WTC11 (cell line): Measurements from ENCODE around the gene CLMN.

Source experiments
- ATF2 ChIP-seq: sonication (generic); formaldehyde crosslinking; IDR thresholded peaks from 2 replicates; pipeline ENCODE4 v1.8.1; 2022; ENCODE audit warnings: low read depth, missing genetic modification reagents, borderline replicate concordance
- CREM ChIP-seq: sonication (generic); formaldehyde crosslinking; IDR thresholded peaks from 2 replicates; pipeline ENCODE4 v1.8.1; 2022; ENCODE audit warnings: mild to moderate bottlenecking, missing genetic modification reagents, moderate library complexity
- CTCF ChIP-seq: fragments of 200-600 bp; IDR thresholded peaks from 2 replicates; pipeline ENCODE4 v1.8.0; 2022; ENCODE audit warnings: antibody characterized with exemption
- E2F1 ChIP-seq: sonication (generic); formaldehyde crosslinking; IDR thresholded peaks from 2 replicates; pipeline ENCODE4 v1.8.0; 2022; ENCODE audit warnings: mild to moderate bottlenecking, missing genetic modification reagents
- ETV6 ChIP-seq: sonication (generic); formaldehyde crosslinking; IDR thresholded peaks from 2 replicates; pipeline ENCODE4 v1.8.1; 2022; ENCODE audit warnings: mild to moderate bottlenecking, missing genetic modification reagents
- HMGXB4 ChIP-seq: sonication (generic); formaldehyde crosslinking; IDR thresholded peaks from 2 replicates; pipeline ENCODE4 v1.8.1; 2023; ENCODE audit warnings: mild to moderate bottlenecking, moderate library complexity, missing genetic modification reagents
- JAZF1 ChIP-seq: fragments of 250-450 bp; sonication (Bioruptor Pico); IDR thresholded peaks from 2 replicates; pipeline ENCODE4 v1.9.0; 2021; ENCODE audit warnings: moderate library complexity, mild to moderate bottlenecking, inconsistent platforms
- KAT7 ChIP-seq: sonication (generic); formaldehyde crosslinking; IDR thresholded peaks from 2 replicates; pipeline ENCODE4 v1.8.1; 2023; ENCODE audit warnings: missing genetic modification reagents, mild to moderate bottlenecking, borderline replicate concordance
- MAX ChIP-seq: sonication (generic); formaldehyde crosslinking; IDR thresholded peaks from 2 replicates; pipeline ENCODE4 v1.8.0; 2022; ENCODE audit warnings: mild to moderate bottlenecking, missing genetic modification reagents
- MYBL2 ChIP-seq: sonication (generic); formaldehyde crosslinking; IDR thresholded peaks from 2 replicates; pipeline ENCODE4 v1.8.1; 2023; ENCODE audit warnings: mild to moderate bottlenecking, moderate library complexity, missing genetic modification reagents
- PREB ChIP-seq: sonication (generic); formaldehyde crosslinking; IDR thresholded peaks from 2 replicates; pipeline ENCODE4 v1.8.1; 2022; ENCODE audit warnings: mild to moderate bottlenecking, missing genetic modification reagents, moderate library complexity, borderline replicate concordance
- SMAD3 ChIP-seq: sonication (generic); formaldehyde crosslinking; IDR thresholded peaks from 2 replicates; pipeline ENCODE4 v1.8.0; 2022; ENCODE audit warnings: missing genetic modification reagents, mild to moderate bottlenecking, borderline replicate concordance
- ZNF219 ChIP-seq: sonication (generic); formaldehyde crosslinking; IDR thresholded peaks from 2 replicates; pipeline ENCODE4 v1.8.0; 2023; ENCODE audit warnings: missing genetic modification reagents, mild to moderate bottlenecking, borderline replicate concordance
- TF ChIP-seq, protein P1 (sequence below): sonication (generic); formaldehyde crosslinking; IDR thresholded peaks from 2 replicates; pipeline ENCODE4 v1.8.1; 2023; ENCODE audit warnings: mild to moderate bottlenecking, missing genetic modification reagents, moderate library complexity

DNA sequence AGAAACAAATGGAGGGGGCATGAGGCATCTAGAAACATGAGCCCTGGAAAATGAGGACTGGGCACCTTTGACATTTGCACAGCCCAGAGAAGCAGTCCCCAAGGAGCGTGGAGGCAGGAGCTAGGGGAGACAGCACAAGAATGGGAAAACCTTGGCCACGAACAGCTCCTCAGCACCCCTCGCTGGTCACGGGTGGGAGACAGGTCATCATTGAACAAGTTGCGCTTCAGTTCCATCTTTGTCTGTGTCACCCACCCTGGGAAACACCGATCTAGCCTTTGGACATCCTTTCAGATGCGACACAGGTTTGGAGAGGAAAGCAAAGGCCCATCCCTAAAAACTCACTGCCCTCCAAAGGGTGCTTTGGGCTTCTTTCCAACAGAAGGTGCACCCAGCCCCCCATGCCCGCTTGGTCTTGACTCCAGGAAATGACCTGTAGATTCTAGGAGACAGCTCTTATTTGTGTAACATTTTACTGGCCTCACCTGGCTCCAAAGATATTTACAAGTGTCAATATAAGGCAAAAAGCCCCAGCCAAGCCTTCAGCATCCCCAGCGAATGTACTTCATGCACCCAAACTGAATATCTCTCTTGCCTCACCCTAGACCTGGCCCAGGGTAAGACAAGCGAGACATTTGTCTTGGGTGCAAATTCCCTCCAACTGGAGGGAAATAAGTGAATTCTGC is 28.8 kb upstream of the CLMN start:
- no peak for TF ChIP-seq CREM
- no peak for TF ChIP-seq PREB (CRISPR knock-in tag)
- TF ChIP-seq MAX (CRISPR knock-in tag) = no peak
- no peak for TF ChIP-seq CTCF
- no peak for TF ChIP-seq E2F1 (CRISPR knock-in tag)
- TF ChIP-seq ATF2 = no peak
- no peak for TF ChIP-seq HMGXB4 (CRISPR knock-in tag)
- no peak for TF ChIP-seq JAZF1 (CRISPR knock-in tag)
- no peak for TF ChIP-seq KAT7 (CRISPR knock-in tag)
- no peak for TF ChIP-seq SMAD3 (CRISPR knock-in tag)
- no peak for TF ChIP-seq MYBL2 (CRISPR knock-in tag)
- no peak for TF ChIP-seq ZNF219 (CRISPR knock-in tag)
- TF ChIP-seq, protein P1, sequence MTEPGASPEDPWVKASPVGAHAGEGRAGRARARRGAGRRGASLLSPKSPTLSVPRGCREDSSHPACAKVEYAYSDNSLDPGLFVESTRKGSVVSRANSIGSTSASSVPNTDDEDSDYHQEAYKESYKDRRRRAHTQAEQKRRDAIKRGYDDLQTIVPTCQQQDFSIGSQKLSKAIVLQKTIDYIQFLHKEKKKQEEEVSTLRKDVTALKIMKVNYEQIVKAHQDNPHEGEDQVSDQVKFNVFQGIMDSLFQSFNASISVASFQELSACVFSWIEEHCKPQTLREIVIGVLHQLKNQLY (CRISPR knock-in tag) = no peak
- no peak for TF ChIP-seq ETV6 (CRISPR knock-in tag)
